ENCODE data around the gene SLC35F3.

GRCh38 chr1:234229581-234230387, 325.3 kb downstream of the SLC35F3 start:
- TF ChIP-seq CTCF (IDR thresholded peaks at IDR 0.05; ENCODE audit: insufficient read depth, low read length, poor library complexity, severe bottlenecking) (no peak), EZH2phosphoT487 (conservative IDR thresholded peaks at IDR 0.05; ENCODE audit: low read length) (no peak)
